Heart left ventricle (tissue), 16 donors: ENCODE measurements around the gene PIAS4. TPM values are rescaled to one million over a fixed set of nuclear protein-coding genes. Genes with fewer than 3 reads are reported as not detected.

ENCODE experiments used
- ATAC-seq, 4 donors: fragments of 200-7000 bp; cut with Tn5 transposase; one replicate each; pipeline ENCODE4 v1.9.1; 2020 to 2022; ENCODE audit warnings: moderate library complexity in 4 of 4, mild to moderate bottlenecking in 3 of 4, moderate number of reproducible peaks in 1 of 4
- DNase-seq, 5 donors: peaks; one replicate each; pipeline ENCODE4 v3.0.0-alpha.2; 2020
- H3K27ac ChIP-seq, 12 donors: fragments of 200-600 bp; sonication (generic) in 4 of 12; one replicate each; pipeline versions ENCODE4 v1.5.0 to v1.8.0; 2016 to 2022; ENCODE audit warnings: mild to moderate bottlenecking in 2 of 12
- H3K27me3 ChIP-seq, 9 donors: fragments of 200-600 bp; sonication (generic) in 2 of 9; one replicate each; pipeline versions ENCODE4 v1.5.1 to v1.8.0; 2016 to 2022; ENCODE audit warnings: mild to moderate bottlenecking in 3 of 9
- H3K36me3 ChIP-seq, 9 donors: fragments of 200-600 bp; sonication (generic) in 2 of 9; one replicate each; pipeline versions ENCODE4 v1.5.0 to v1.8.0; 2018 to 2022; ENCODE audit warnings: mild to moderate bottlenecking in 2 of 9
- H3K4me1 ChIP-seq, 12 donors: fragments of 200-600 bp; sonication (generic) in 4 of 12; one replicate each; pipeline versions ENCODE4 v1.5.0 to v1.8.0; 2016 to 2022; ENCODE audit warnings: mild to moderate bottlenecking in 3 of 12
- H3K4me3 ChIP-seq, 12 donors: fragments of 200-600 bp; sonication (generic) in 4 of 12; one replicate each; pipeline versions ENCODE4 v1.5.0 to v1.8.0; 2017 to 2022; ENCODE audit warnings: mild to moderate bottlenecking in 9 of 12, moderate library complexity in 4 of 12
- H3K9me3 ChIP-seq, 12 donors: fragments of 200-600 bp; sonication (generic) in 4 of 12; one replicate each; pipeline versions ENCODE4 v1.5.0 to v1.8.0; 2016 to 2022; ENCODE audit warnings: mild to moderate bottlenecking in 1 of 12
- CTCF ChIP-seq, 12 donors: fragments of 200-600 bp; sonication (generic) in 4 of 12; IDR thresholded peaks; one replicate each; pipeline versions ENCODE4 v1.5.0 to v1.8.0; 2018 to 2022; ENCODE audit warnings: antibody characterized with exemption in 12 of 12, mild to moderate bottlenecking in 5 of 12
- POLR2A ChIP-seq, 2 donors: fragments of 450-650 bp; IDR thresholded peaks; one replicate each; pipeline ENCODE4 v1.6.1; 2017; ENCODE audit warnings: antibody characterized with exemption in 2 of 2, mild to moderate bottlenecking in 2 of 2, moderate library complexity in 2 of 2
- WGBS, 4 donors: extraction: QIAGEN DNeasy Blood & Tissue Kit in 2 of 4; methylation state at CpG; one replicate each; pipeline versions ENCODE4 v1.1.5 to v1.1.7; 2013 to 2018; 5-methylcytosine and 5-hydroxymethylcytosine counted together
- intact Hi-C, 10 donors: fragments of 100-400 bp; cut with DNase I; formaldehyde crosslinking; loops; one replicate each; pipeline versions ENCODE4 v1.11.1 to v1.14.2; 2022
- polyA plus RNA-seq, 2 donors: library from polyadenylated mRNA; stranded (reverse); fragments of 200-250 nt; gene quantifications; one replicate each; pipeline ENCODE4 v1.2.3, GENCODE V29; 2013
- total RNA-seq, 9 donors: library from RNA; depleted of rRNA in 2 of 9; stranded (reverse); fragments of >200 nt in 2 of 9; fragmentation: NEBNext Ultra II Directional in 3 of 9; extraction: Animal tissue kit (Norgen Biotek cat#: 25700) in 3 of 9; gene quantifications; one replicate each; pipeline versions ENCODE4 v1.1.0 to v1.2.4, GENCODE V29; 2016 to 2023
- donor health status: ischemic (EF 13 %, LVEDD 7.1; RV severe dilation, severe dysfunction).
- donor health status: healthy with polysubstance abuse.
- donor health status: DM: no; HTN: yes; CAD: no.
- donor health status: DM: no; HTN: no; CAD: no.
- donor health status: ischemic (EF 25% LVEDD 6.9; RV normal size, moderate dysfunction).
- donor health status: ischemic (EF 25% LVEDD 5.7; RV mildly dilated, moderate dysfunction).
- donor health status: healthy.
- donor health status: DM: yes; HTN: yes; CAD: no.
- donor health status: ischemic (EF 35%, LVEDD 5.7; RV mildly dilated, moderate dysfunction).
- donor health status: nonischemic (EF 11% LVEDD 7.7; RV severe dilation, severe dysfunction).
- donor health status: DM: yes; HTN: yes; CAD: no.
- donor health status: PGD.
- donor health status: ischemic (EF 29% LVEDD 5.4; RV normal size, mild dysfunction).
- donor health status: nonischemic (EF 23%, LVEDD 6.1; RV moderate dilation, normal function).

The PIAS4 gene
- total and polyA plus RNA-seq, 11 donors = 12.3 to 19.1 (median 15.3) TPM

DNA sequence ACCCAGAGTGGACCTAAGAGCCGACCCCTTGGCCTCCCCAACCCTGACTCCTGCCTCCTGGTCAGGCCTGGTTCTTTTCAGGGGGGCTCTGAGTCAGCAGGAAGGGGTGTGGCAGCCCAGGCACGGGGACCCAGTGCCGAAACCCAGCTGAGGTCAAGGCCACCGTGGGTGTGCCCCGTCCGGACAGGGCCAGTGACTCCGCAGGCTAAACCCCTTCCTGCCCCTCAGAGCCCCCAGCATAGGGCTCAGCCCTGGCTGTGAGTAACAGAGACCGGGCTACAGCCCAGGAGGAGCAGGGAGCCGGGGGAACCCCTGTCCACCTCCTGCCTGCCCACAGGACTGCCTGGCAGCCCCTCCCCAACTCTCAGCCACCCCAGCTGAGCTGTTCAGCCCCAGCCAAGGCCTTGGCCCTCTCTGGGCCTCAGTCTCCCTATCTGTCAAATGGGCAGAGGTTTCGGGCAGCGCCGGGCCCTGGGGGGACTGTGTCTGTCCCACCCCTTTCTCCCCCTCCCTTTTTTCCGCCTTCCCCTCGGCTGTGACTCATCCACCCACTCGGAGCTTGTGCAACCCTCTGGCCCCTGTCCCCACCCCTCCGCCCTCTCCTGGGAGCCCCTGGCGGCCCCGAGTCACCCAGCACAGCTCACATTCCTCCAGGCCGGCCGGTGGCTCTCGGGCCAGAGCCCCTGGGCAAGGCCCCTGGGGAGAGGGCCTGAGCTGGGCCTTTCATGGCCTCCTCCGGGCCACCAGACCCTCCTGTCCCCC lies 50.6 kb downstream of the PIAS4 start:
- TF ChIP-seq CTCF (IDR thresholded peaks at IDR 0.05) (peak in 3 of 12 donors; percentile 13 to 22 (median 20)), POLR2A (IDR thresholded peaks at IDR 0.05) (peak in 1 of 2 donors; percentile 9)
- Histone ChIP-seq H3K27ac (peak overlapping the region; percentile 87 to 99 (median 98)), H3K36me3 (peaks cover 0 to 34% (median 22%) of the 10 kb centered on the region in 9 donors), H3K27me3 (no peaks in the 10 kb centered on the region), H3K9me3 (no peaks in the 10 kb centered on the region), H3K4me1 (peaks cover 16 to 76% (median 60%) of the 10 kb centered on the region in 12 donors), H3K4me3 (peak overlapping the region in 10 of 12 donors; percentile 10 to 84 (median 60))
- intact Hi-C loops = loop anchor here in 2 of 10 donors (5.0 kb wide), 2 partner anchors 36 to 41 kb away; no protein-coding TSS in a partner anchor
- ATAC-seq = peak; percentile 64 to 71 (median 70)
- peak; percentile 83 to 93 (median 89) for DNase-seq
- 32 to 49% (median 40%) methylated on average over 21 to 22 of the region's 22 CpGs for WGBS, 4 donors

GRCh38 chr19:4058693-4059452 lies 51.3 kb downstream of the PIAS4 start:
- peak overlapping the region; percentile 87 to 99 (median 98) for H3K27ac ChIP-seq
- DNase-seq (peak in 2 of 5 donors; percentile 42 to 50), ATAC-seq (peak in 1 of 4 donors; percentile 1)
- H3K9me3 ChIP-seq = no peaks in the 10 kb centered on the region
- intact Hi-C loops = loop anchor here in 2 of 10 donors (5.0 kb wide), 2 partner anchors 37 to 42 kb away; no protein-coding TSS in a partner anchor
- H3K36me3 ChIP-seq = peaks cover 0 to 32% (median 15%) of the 10 kb centered on the region in 9 donors
- H3K4me1 ChIP-seq = peaks cover 21 to 76% (median 63%) of the 10 kb centered on the region in 12 donors
- 35 to 62% (median 41%) methylated on average over 10 to 30 of the region's 30 CpGs for WGBS, 4 donors
- TF ChIP-seq CTCF (IDR thresholded peaks at IDR 0.05) (peak in 1 of 12 donors; percentile 1), POLR2A (IDR thresholded peaks at IDR 0.05) (no peak)
- H3K4me3 ChIP-seq = peak overlapping the region; percentile 3 to 84 (median 50)
- H3K27me3 ChIP-seq = no peaks in the 10 kb centered on the region

- ATAC-seq = no peak
- H3K27ac ChIP-seq = peak overlapping the region; percentile 87 to 99 (median 98)
- H3K4me3 ChIP-seq = peak overlapping the region in 11 of 12 donors; percentile 3 to 84 (median 52)
- no peaks in the 10 kb centered on the region for H3K9me3 ChIP-seq
- H3K4me1 ChIP-seq = peaks cover 21 to 78% (median 66%) of the 10 kb centered on the region in 12 donors
- TF ChIP-seq CTCF (IDR thresholded peaks at IDR 0.05) (no peak), POLR2A (IDR thresholded peaks at IDR 0.05) (no peak)
- no peaks in the 10 kb centered on the region for H3K27me3 ChIP-seq
- intact Hi-C loops = loop anchor here in 2 of 10 donors (5.0 kb wide), 2 partner anchors 37 to 42 kb away; no protein-coding TSS in a partner anchor
- WGBS, 4 donors = 33 to 62% (median 50%) methylated on average over 3 to 19 of the region's 19 CpGs
- peak in 1 of 5 donors; percentile 38 for DNase-seq
- peaks cover 0 to 26% (median 9%) of the 10 kb centered on the region in 9 donors for H3K36me3 ChIP-seq
Measured at GRCh38 chr19:4059453-4059871, 51.9 kb downstream of the PIAS4 start.
